Activated CD4-positive, alpha-beta memory T cell treated with anti-CD3 and anti-CD28 coated beads, Interleukin-2, amount 10 ng/mL, durations not matched to agents 7 days and 5 days (primary cell): ENCODE data around the gene MAT1A. TPM values are rescaled to one million over a fixed set of nuclear protein-coding genes. Genes with fewer than 3 reads are reported as not detected.

ENCODE experiments used
- CTCF ChIA-PET: fragments of 350-600 bp; sonication (Branson Sonifier 250); formaldehyde crosslinking; loops from one replicate; lab custom pipeline; 2021; ENCODE audit warnings: antibody characterized with exemption, inconsistent platforms; lab: Charles Lee
- POLR2A ChIA-PET: fragments of 350-600 bp; sonication (Branson Sonifier 250); formaldehyde crosslinking; loops from one replicate; lab custom pipeline; 2021; ENCODE audit warnings: antibody characterized with exemption; lab: Charles Lee
- DNase-seq: peaks from one replicate; pipeline ENCODE4 v3.0.0-alpha.2; 2020
- H3K27ac Mint-ChIP-seq: one replicate; pipeline ENCODE4 v1.8.0; 2021; ENCODE audit warnings: mild to moderate bottlenecking, mixed read lengths
- H3K27me3 Mint-ChIP-seq: one replicate; pipeline ENCODE4 v1.8.0; 2021; ENCODE audit warnings: mixed read lengths
- H3K36me3 Mint-ChIP-seq: one replicate; pipeline ENCODE4 v1.8.0; 2021; ENCODE audit warnings: low read depth, mixed read lengths
- H3K4me1 Mint-ChIP-seq: one replicate; pipeline ENCODE4 v1.8.0; 2021; ENCODE audit warnings: mixed read lengths
- H3K4me3 Mint-ChIP-seq: one replicate; pipeline ENCODE4 v1.8.0; 2021; ENCODE audit warnings: mild to moderate bottlenecking, mixed read lengths
- H3K9me3 Mint-ChIP-seq: one replicate; pipeline ENCODE4 v1.8.0; 2021; ENCODE audit warnings: mixed read lengths
- total RNA-seq, 2 experiments: library from RNA; stranded (reverse); gene quantifications; one replicate each; pipeline ENCODE4 v1.2.3, GENCODE V29; 2021

MAT1A gene
- total RNA-seq, 2 experiments from 2014 or later, result not detected

DNA sequence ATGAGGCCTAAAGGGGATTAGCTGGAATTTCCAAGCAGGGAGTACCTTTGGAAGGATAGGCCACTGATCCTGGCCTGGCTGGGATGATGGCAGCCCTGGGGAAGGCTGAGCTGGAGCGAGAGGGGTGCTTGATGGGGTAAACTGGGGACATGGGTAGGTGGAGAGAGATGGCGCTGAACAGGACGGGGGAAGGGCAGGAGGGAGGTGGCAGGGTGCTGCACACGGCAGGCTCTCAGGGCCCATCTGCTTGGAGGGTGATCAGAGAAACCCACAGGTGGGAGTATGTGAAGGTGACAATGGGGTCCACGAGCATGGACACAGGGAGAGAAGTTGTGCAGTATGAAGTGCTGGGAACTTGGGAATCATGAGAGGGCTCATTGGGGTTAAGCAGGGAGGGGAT, 10.3 kb downstream of the MAT1A start:
- POLR2A ChIA-PET, result no interaction called here
- DNase-seq, result peak; percentile 6

DNA sequence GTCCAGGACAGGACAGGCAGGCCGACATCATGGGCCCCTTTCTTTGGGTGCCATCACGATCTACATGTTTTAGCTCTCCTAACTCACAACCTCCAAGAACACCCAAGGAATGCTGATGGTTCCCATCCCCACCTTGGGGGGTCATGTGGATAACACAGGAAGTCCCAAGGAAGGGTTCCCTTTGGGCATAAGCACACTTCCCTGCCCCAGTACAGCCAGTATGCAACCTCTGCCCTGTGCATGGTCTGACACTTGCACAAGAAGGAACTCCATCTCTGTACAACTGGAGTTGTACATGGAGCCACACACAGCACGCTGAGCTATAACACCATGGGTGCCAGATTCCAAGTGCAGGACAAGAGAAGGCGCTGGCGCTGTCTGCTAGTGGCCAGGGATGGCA, 11.0 kb downstream of the MAT1A start:
- no peaks in the 10 kb centered on the region for H3K36me3 Mint-ChIP-seq
- no peak overlapping the region for H3K4me3 Mint-ChIP-seq
- no peak overlapping the region for H3K27ac Mint-ChIP-seq
- CTCF ChIA-PET, result no interaction called here
- H3K9me3 Mint-ChIP-seq, result no peaks in the 10 kb centered on the region
- POLR2A ChIA-PET, result no interaction called here
- no peaks in the 10 kb centered on the region for H3K4me1 Mint-ChIP-seq
- H3K27me3 Mint-ChIP-seq, result no peaks in the 10 kb centered on the region
- DNase-seq, result peak; percentile 11

More for the DNA sequence above, 10.3 kb downstream of the MAT1A start:
- CTCF ChIA-PET, result no interaction called here
- no peak overlapping the region for H3K4me3 Mint-ChIP-seq
- no peaks in the 10 kb centered on the region for H3K36me3 Mint-ChIP-seq
- no peaks in the 10 kb centered on the region for H3K4me1 Mint-ChIP-seq
- no peak overlapping the region for H3K27ac Mint-ChIP-seq
- H3K27me3 Mint-ChIP-seq, result no peaks in the 10 kb centered on the region
- H3K9me3 Mint-ChIP-seq, result no peaks in the 10 kb centered on the region

GRCh38 chr10:80277567-80278250, 11.7 kb downstream of the MAT1A start:
- no peaks in the 10 kb centered on the region for H3K36me3 Mint-ChIP-seq
- CTCF ChIA-PET, result no interaction called here
- peak; percentile 6 for DNase-seq
- H3K4me3 Mint-ChIP-seq, result no peak overlapping the region
- H3K27ac Mint-ChIP-seq, result no peak overlapping the region
- no peaks in the 10 kb centered on the region for H3K27me3 Mint-ChIP-seq
- no peaks in the 10 kb centered on the region for H3K9me3 Mint-ChIP-seq
- POLR2A ChIA-PET, result no interaction called here
- no peaks in the 10 kb centered on the region for H3K4me1 Mint-ChIP-seq

DNA sequence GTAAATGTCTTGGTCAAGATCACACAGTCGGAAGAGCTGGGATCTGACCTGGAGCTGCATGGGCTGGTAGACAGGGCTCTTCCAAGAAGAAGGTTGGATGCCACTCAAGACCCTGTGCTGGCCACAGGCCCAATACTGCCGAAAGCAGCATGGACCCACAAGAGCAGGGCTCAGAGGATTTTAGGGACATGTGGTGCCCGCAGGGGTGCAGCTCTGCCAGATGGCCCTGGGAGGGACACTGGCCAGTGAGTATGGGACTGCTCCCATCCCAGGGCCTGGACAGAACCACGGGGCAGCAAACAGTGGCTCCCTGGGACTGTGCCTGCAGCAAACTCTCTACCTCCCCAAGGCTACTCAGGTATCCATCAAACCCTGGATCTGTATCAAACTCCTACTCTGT, 12.4 kb downstream of the MAT1A start:
- H3K4me3 Mint-ChIP-seq, result no peak overlapping the region
- H3K4me1 Mint-ChIP-seq, result no peaks in the 10 kb centered on the region
- POLR2A ChIA-PET, result no interaction called here
- peak; percentile 9 for DNase-seq
- no peaks in the 10 kb centered on the region for H3K36me3 Mint-ChIP-seq
- no peaks in the 10 kb centered on the region for H3K27me3 Mint-ChIP-seq
- no peak overlapping the region for H3K27ac Mint-ChIP-seq
- no peaks in the 10 kb centered on the region for H3K9me3 Mint-ChIP-seq
- CTCF ChIA-PET, result no interaction called here

- no peaks in the 10 kb centered on the region for H3K36me3 Mint-ChIP-seq
- CTCF ChIA-PET, result interaction anchor here (0.6 kb wide), 1 partner anchor 225 kb away, joined by 4 read pairs; no protein-coding TSS in a partner anchor
- no peaks in the 10 kb centered on the region for H3K9me3 Mint-ChIP-seq
- no peak overlapping the region for H3K27ac Mint-ChIP-seq
- H3K4me3 Mint-ChIP-seq, result no peak overlapping the region
- peak; percentile 9 for DNase-seq
- H3K4me1 Mint-ChIP-seq, result no peaks in the 10 kb centered on the region
- POLR2A ChIA-PET, result no interaction called here
- H3K27me3 Mint-ChIP-seq, result no peaks in the 10 kb centered on the region
Measured at GRCh38 chr10:80276335-80276734, 13.1 kb downstream of the MAT1A start.

- no peak for DNase-seq
- ChIA-PET POLR2A (no interaction called here), CTCF (interaction anchor here (0.6 kb wide), 1 partner anchor 226 kb away, joined by 4 read pairs; no protein-coding TSS in a partner anchor)
- no peak overlapping the region for H3K27ac Mint-ChIP-seq
- peaks cover 2% of the 10 kb centered on the region for H3K27me3 Mint-ChIP-seq
- no peaks in the 10 kb centered on the region for H3K36me3 Mint-ChIP-seq
- H3K9me3 Mint-ChIP-seq, result no peaks in the 10 kb centered on the region
- no peaks in the 10 kb centered on the region for H3K4me1 Mint-ChIP-seq
- H3K4me3 Mint-ChIP-seq, result no peak overlapping the region
Measured at GRCh38 chr10:80275756-80276155, 13.7 kb downstream of the MAT1A start.

- Mint-ChIP-seq H3K4me3 (no peak overlapping the region), H3K9me3 (no peaks in the 10 kb centered on the region)
Measured at GRCh38 chr10:80275135-80275498, 14.3 kb downstream of the MAT1A start.

DNA sequence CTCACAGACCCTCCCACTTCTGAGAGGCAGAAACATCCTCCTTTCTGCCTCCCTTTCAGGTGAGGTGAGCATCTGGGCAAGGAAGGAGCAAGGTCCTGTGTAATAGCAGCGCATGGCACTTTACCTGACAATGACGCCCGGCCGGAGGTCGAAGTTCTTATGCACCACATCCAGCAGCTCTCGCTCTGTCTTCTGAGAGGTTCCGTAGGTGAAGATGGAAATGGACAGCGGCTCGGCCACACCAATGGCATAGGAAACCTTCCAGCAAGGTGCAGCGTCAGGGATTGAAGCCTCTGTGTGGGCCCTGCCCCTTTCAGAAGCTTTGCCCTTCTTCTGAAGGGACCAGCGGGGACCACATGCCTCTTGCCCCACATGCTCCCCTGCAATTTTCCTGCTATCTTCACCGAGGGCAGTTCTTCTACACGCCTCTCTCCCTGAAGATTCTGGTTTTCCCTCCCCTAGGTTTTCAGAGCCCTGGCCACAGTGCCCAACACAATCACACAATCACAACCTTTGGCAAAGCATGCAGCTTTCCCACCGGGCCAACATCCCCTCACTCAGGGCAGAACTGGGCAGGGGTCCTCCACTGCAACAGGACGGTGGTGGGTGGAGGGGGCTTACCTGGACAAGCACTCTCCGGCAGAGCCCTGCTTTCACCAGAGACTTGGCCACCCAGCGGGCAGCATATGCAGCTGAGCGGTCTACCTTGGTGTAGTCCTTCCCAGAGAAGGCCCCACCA, 14.9 kb downstream of the MAT1A start:
- no peaks in the 10 kb centered on the region for H3K9me3 Mint-ChIP-seq

More at GRCh38 chr10:80275135-80275498, 14.3 kb downstream of the MAT1A start:
- ChIA-PET CTCF (no interaction called here), POLR2A (no interaction called here)
- peaks cover 2% of the 10 kb centered on the region for H3K27me3 Mint-ChIP-seq
- no peaks in the 10 kb centered on the region for H3K36me3 Mint-ChIP-seq
- peak; percentile 9 for DNase-seq
- no peak overlapping the region for H3K27ac Mint-ChIP-seq
- H3K4me1 Mint-ChIP-seq, result no peaks in the 10 kb centered on the region

DNA sequence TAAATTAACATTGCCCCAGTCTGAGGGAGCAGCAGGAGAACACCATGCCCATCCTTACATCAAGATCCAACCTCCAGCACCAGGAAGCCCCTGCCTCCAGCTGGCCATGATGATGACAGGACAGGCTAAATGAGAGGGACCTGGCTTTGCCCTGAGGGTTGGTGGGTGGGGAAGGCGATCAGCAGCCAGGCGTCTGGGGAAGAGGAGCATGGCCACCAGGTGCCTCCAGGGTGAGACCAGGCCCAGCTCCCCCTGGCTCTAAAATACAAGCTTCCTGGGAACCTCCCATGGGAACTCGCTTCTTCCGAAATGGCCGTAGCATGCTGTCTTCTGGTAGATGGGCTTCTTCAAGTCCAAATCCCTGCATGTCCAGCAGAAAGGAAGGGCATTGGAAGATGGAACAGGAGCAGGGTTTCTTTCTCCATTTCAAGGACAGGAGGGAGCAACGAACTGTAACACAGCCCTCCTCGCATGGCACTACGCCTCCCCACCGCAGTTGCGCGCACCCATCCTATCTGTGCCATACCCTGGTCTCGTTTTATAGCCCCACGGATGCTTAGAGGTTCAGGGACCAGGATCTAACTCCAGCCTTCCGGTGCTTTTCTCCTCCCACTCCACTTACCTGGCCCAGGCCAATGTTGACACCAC, 15.8 kb downstream of the MAT1A start:
- DNase-seq, result no peak
- CTCF ChIA-PET, result no interaction called here
- Mint-ChIP-seq H3K36me3 (no peaks in the 10 kb centered on the region), H3K27ac (no peak overlapping the region), H3K9me3 (no peaks in the 10 kb centered on the region), H3K4me1 (no peaks in the 10 kb centered on the region), H3K4me3 (no peak overlapping the region), H3K27me3 (peaks cover 4% of the 10 kb centered on the region)
- POLR2A ChIA-PET, result no interaction called here

More for the DNA sequence above, 14.9 kb downstream of the MAT1A start:
- ChIA-PET POLR2A (no interaction called here), CTCF (no interaction called here)
- Mint-ChIP-seq H3K27me3 (peaks cover 4% of the 10 kb centered on the region), H3K36me3 (no peaks in the 10 kb centered on the region), H3K4me3 (no peak overlapping the region), H3K4me1 (no peaks in the 10 kb centered on the region), H3K27ac (no peak overlapping the region)
- DNase-seq, result peak; percentile 8

DNA sequence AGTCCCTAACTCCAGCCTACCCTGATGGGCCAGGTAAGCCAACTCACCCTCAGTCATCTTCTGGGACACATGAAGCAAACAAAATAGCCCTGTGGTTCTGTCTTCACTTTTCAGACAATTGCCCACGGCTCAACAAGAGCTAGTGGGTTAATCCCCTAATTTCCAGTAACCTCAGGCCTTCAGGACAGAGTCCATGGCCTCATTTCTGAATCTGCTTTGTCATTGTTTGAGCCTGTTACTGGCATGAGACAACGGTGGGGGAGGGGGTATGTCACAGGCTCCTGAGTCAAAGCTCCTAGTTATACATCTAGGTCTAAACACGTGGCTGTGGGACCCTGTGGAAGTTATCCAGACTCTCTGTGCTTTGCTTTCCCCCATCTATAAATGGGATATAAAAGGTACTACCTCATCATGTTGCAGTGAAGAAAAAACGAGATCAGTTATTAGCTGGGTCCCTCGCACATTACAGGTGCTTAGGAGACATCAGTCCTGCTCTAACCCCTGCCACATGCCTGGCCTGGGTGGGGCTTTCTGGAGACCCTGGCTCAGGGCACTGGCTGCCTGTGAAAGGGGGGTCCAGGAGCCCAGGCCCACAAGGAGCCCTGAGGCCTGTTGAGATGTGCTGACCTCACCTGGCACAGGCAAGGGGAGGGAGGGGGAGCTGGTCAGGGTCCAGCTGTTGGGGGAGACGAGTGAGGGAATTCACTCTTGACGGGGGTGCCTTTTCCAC, 16.5 kb downstream of the MAT1A start:
- no peaks in the 10 kb centered on the region for H3K36me3 Mint-ChIP-seq
- no peaks in the 10 kb centered on the region for H3K9me3 Mint-ChIP-seq
- H3K4me3 Mint-ChIP-seq, result no peak overlapping the region
- H3K27me3 Mint-ChIP-seq, result peaks cover 4% of the 10 kb centered on the region
- CTCF ChIA-PET, result no interaction called here
- DNase-seq, result no peak
- no peaks in the 10 kb centered on the region for H3K4me1 Mint-ChIP-seq
- POLR2A ChIA-PET, result no interaction called here
- no peak overlapping the region for H3K27ac Mint-ChIP-seq

GRCh38 chr10:80271416-80271815, 18.0 kb downstream of the MAT1A start:
- CTCF ChIA-PET, result no interaction called here
- no peak overlapping the region for H3K4me3 Mint-ChIP-seq
- DNase-seq, result no peak
- no peaks in the 10 kb centered on the region for H3K4me1 Mint-ChIP-seq
- no peaks in the 10 kb centered on the region for H3K9me3 Mint-ChIP-seq
- no peaks in the 10 kb centered on the region for H3K36me3 Mint-ChIP-seq
- H3K27ac Mint-ChIP-seq, result no peak overlapping the region
- H3K27me3 Mint-ChIP-seq, result peaks cover 4% of the 10 kb centered on the region
- POLR2A ChIA-PET, result no interaction called here

DNA sequence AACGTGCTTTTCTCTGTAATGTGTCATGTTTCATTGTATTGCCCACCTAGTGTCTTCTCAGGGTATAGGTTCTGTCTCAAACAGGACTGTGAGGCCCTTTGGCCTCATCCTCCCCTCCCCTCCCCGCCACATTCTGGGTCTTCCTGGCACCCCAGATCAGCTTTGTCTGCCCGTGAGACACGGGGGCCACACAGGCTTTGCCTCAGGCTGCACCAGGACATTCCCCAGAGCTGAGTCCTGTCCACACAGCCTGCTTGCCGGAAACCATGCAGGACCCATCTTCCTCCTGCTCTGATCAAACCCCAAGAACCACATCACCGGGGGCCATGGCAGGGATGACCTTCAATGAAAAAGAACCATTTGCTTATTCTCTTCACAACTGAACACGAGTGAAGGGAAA, 18.6 kb downstream of the MAT1A start:
- Mint-ChIP-seq H3K27me3 (peaks cover 4% of the 10 kb centered on the region), H3K4me1 (no peaks in the 10 kb centered on the region), H3K36me3 (no peaks in the 10 kb centered on the region), H3K9me3 (no peaks in the 10 kb centered on the region), H3K27ac (no peak overlapping the region), H3K4me3 (no peak overlapping the region)
- no peak for DNase-seq
- CTCF ChIA-PET, result no interaction called here
- POLR2A ChIA-PET, result no interaction called here
